LoVo (cell line): ENCODE measurements around the gene CELSR3.
A peak's percentile ranks its signal among the peaks of the same experiment; 100 is the strongest.

Source experiments
- DNase-seq: peaks from one replicate; pipeline ENCODE4 v3.0.0-alpha.2; 2016; ENCODE audit warnings: low spot score

Gene CELSR3

GRCh38 chr3:48633743-48634142 lies 28.9 kb downstream of the CELSR3 start:
- no peak for DNase-seq

GRCh38 chr3:48633256-48633655 lies 29.4 kb downstream of the CELSR3 start:
- no peak for DNase-seq

- no peak for DNase-seq
Observed at GRCh38 chr3:48631516-48632448, 30.9 kb downstream of the CELSR3 start.

GRCh38 chr3:48630833-48631232 lies 31.9 kb downstream of the CELSR3 start:
- DNase-seq, result no peak

GRCh38 chr3:48630407-48630806 lies 32.3 kb downstream of the CELSR3 start:
- DNase-seq, result no peak

- DNase-seq, result no peak
Observed at GRCh38 chr3:48629894-48630293, 32.8 kb downstream of the CELSR3 start.

GRCh38 chr3:48628277-48629017 lies 34.2 kb downstream of the CELSR3 start:
- DNase-seq, result no peak

GRCh38 chr3:48625600-48625999 lies 37.1 kb downstream of the CELSR3 start:
- no peak for DNase-seq

GRCh38 chr3:48624767-48625166 lies 37.9 kb downstream of the CELSR3 start:
- DNase-seq, result no peak

- no peak for DNase-seq
Observed at GRCh38 chr3:48623851-48624547, 38.7 kb downstream of the CELSR3 start.

- no peak for DNase-seq
Observed at GRCh38 chr3:48621461-48621869, 41.2 kb downstream of the CELSR3 start, which contains the start of gene TMEM89. TSS of gene TMEM89 (minus strand) at chr3:48621769. CDS start at chr3:48621756, 13 bp downstream.

GRCh38 chr3:48619541-48620524 lies 42.9 kb downstream of the CELSR3 start:
- no peak for DNase-seq

GRCh38 chr3:48617559-48617958 lies 45.1 kb downstream of the CELSR3 start:
- no peak for DNase-seq

- DNase-seq, result peak; percentile 21
Observed at GRCh38 chr3:48614044-48614443, 48.6 kb downstream of the CELSR3 start.

- no peak for DNase-seq
Observed at GRCh38 chr3:48612309-48612708, 50.4 kb downstream of the CELSR3 start.

- DNase-seq, result peak; percentile 96
Observed at GRCh38 chr3:48609088-48610005, 53.3 kb downstream of the CELSR3 start, which contains the start of gene UQCRC1. TSS of gene UQCRC1 (minus strand) at chr3:48609646. CDS start at chr3:48609620, 26 bp downstream.

GRCh38 chr3:48607519-48607918 lies 55.2 kb downstream of the CELSR3 start:
- DNase-seq, result no peak

GRCh38 chr3:48601622-48601994 lies 61.1 kb downstream of the CELSR3 start:
- no peak for DNase-seq

GRCh38 chr3:48600711-48601621 lies 61.7 kb downstream of the CELSR3 start:
- DNase-seq, result no peak
